Esophagus squamous epithelium (tissue), 4 donors: ENCODE data around the gene CADM1.

Experiments
- POLR2A ChIP-seq, 4 donors: fragments of 450-650 bp; IDR thresholded peaks; one replicate each; pipeline ENCODE4 v1.6.1; 2017; ENCODE audit warnings: antibody characterized with exemption in 4 of 4, mild to moderate bottlenecking in 4 of 4, moderate library complexity in 3 of 4
- TF ChIP-seq, protein P1 (sequence below), 6 experiments: fragments of 450-650 bp in 4 of 6; fragments of 200-600 bp in 2 of 6; sonication (generic) in 2 of 6; IDR thresholded peaks; one replicate each; pipeline ENCODE4 v1.5.1; 2016 to 2019; ENCODE audit warnings: antibody characterized with exemption in 6 of 6, mild to moderate bottlenecking in 4 of 6, moderate library complexity in 4 of 6

DNA sequence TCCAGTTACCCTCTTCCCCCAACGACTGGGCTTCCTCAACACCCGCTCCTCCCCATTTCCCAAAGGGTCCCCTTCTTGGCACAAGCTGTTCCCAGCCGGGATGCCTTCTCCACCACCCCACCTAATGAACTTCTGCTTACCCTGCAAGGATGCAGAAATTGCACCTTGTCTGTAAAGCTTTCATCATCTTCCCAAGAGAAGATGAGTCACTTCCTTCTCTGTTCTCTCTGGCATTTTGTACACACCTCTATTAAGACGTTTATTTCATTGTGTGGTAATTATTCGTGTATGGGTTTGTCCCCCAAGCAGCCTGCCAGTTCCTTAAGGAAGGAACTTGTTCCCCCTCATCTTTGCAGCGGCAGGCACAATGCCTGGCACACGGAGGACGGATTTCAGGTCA is 351.1 kb downstream of the CADM1 start:
- TF ChIP-seq, protein P1, sequence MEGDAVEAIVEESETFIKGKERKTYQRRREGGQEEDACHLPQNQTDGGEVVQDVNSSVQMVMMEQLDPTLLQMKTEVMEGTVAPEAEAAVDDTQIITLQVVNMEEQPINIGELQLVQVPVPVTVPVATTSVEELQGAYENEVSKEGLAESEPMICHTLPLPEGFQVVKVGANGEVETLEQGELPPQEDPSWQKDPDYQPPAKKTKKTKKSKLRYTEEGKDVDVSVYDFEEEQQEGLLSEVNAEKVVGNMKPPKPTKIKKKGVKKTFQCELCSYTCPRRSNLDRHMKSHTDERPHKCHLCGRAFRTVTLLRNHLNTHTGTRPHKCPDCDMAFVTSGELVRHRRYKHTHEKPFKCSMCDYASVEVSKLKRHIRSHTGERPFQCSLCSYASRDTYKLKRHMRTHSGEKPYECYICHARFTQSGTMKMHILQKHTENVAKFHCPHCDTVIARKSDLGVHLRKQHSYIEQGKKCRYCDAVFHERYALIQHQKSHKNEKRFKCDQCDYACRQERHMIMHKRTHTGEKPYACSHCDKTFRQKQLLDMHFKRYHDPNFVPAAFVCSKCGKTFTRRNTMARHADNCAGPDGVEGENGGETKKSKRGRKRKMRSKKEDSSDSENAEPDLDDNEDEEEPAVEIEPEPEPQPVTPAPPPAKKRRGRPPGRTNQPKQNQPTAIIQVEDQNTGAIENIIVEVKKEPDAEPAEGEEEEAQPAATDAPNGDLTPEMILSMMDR (IDR thresholded peaks at IDR 0.05), result no peak
- TF ChIP-seq POLR2A (IDR thresholded peaks at IDR 0.05), result no peak
